OCI-LY3 (cell line): ENCODE data around the gene LRRC4C.
"Not testable (repeated sequence)": the region's sequence is repeated elsewhere in the genome, so short reads cannot be mapped to it uniquely, and the experiment has no call there.

ENCODE experiments used
- H2AFZ ChIP-seq: fragments of 200-600, 300-600 bp; shearing (Covaris generic); 2 replicates; pipeline ENCODE4 v1.6.0; 2014; ENCODE audit warnings: antibody characterized with exemption, low read depth, low read length
- H3K27ac ChIP-seq: fragments of 200-600, 300-600 bp; sonication (generic); 2 replicates; pipeline ENCODE4 v1.5.1; 2014; ENCODE audit warnings: mild to moderate bottlenecking, low read length, moderate library complexity, mixed read lengths
- H3K27me3 ChIP-seq: fragments of 200-600, 300-600 bp; sonication (generic); 2 replicates; pipeline ENCODE4 v1.6.1; 2014; ENCODE audit warnings: low read depth, low read length, mixed read lengths
- H3K36me3 ChIP-seq: fragments of 200-600, 300-600 bp; sonication (generic); replicated peaks from 2 replicates; pipeline ENCODE3; 2014; ENCODE audit warnings: low read depth, low read length, mixed read lengths
- H3K4me1 ChIP-seq: fragments of 300-600, 200-600 bp; sonication (generic); 2 replicates; pipeline ENCODE4 v1.6.1; 2014; ENCODE audit warnings: low read length, mixed read lengths
- H3K4me2 ChIP-seq: fragments of 200-600, 300-600 bp; sonication (generic); 2 replicates; pipeline ENCODE4 v1.6.1; 2014; ENCODE audit warnings: low read length, mixed read lengths
- H3K4me3 ChIP-seq: fragments of 300-600, 200-600 bp; sonication (generic); 2 replicates; pipeline ENCODE4 v1.5.1; 2014; ENCODE audit warnings: antibody characterized with exemption, mild to moderate bottlenecking, low read length, moderate library complexity
- H3K79me2 ChIP-seq: fragments of 300-600, 200-600 bp; shearing (Covaris generic); 2 replicates; pipeline ENCODE4 v1.6.1; 2014; ENCODE audit warnings: mild to moderate bottlenecking, low read length, mixed read lengths
- H3K9ac ChIP-seq: fragments of 300-600, 200-600 bp; shearing (Covaris generic); 2 replicates; pipeline ENCODE4 v1.6.0; 2014; ENCODE audit warnings: mild to moderate bottlenecking, low read length, moderate library complexity
- H3K9me3 ChIP-seq: fragments of 200-600, 300-600 bp; shearing (Covaris generic); 2 replicates; pipeline ENCODE4 v1.6.1; 2014; ENCODE audit warnings: low read length, mixed read lengths; ENCODE audit not compliant: insufficient read depth
- H4K20me1 ChIP-seq: fragments of 200-600, 300-600 bp; sonication (generic); 2 replicates; pipeline ENCODE4 v1.6.1; 2016; ENCODE audit warnings: low read length, mixed read lengths; ENCODE audit not compliant: insufficient read depth
- EZH2phosphoT487 ChIP-seq: fragments of 200-600 bp; shearing (Covaris generic); IDR thresholded peaks from 2 replicates; pipeline ENCODE4 v1.6.1; 2018; ENCODE audit warnings: antibody characterized with exemption, mixed run types, low read depth
- TF ChIP-seq, protein P1 (sequence below): fragments of 200-600, 300-600 bp; sonication (generic); IDR thresholded peaks from 2 replicates; pipeline ENCODE4 v1.5.1; 2014; ENCODE audit warnings: antibody characterized with exemption, low read length, low read depth

Gene LRRC4C

DNA sequence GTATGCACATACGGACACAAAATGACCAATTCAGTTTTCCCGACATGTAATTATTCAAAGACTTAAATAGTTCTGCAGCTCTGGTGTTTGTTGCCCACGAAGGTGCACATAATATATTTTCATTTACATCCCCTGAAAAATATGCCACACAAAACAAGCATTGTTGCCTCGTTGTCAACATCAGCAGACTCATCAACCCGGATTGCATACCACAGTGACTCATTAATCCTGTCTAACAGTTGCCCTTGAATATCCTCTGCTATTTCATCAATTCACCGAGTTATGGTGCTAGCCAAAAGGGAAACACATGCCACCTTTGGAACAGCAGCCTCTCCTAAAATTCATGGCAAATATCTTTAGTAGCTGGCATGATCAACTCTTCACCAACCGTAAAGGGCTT, 582.2 kb downstream of the LRRC4C start:
- H3K27me3 ChIP-seq = no peaks in the 10 kb centered on the region
- H4K20me1 ChIP-seq = no peaks in the 10 kb centered on the region
- TF ChIP-seq, protein P1, sequence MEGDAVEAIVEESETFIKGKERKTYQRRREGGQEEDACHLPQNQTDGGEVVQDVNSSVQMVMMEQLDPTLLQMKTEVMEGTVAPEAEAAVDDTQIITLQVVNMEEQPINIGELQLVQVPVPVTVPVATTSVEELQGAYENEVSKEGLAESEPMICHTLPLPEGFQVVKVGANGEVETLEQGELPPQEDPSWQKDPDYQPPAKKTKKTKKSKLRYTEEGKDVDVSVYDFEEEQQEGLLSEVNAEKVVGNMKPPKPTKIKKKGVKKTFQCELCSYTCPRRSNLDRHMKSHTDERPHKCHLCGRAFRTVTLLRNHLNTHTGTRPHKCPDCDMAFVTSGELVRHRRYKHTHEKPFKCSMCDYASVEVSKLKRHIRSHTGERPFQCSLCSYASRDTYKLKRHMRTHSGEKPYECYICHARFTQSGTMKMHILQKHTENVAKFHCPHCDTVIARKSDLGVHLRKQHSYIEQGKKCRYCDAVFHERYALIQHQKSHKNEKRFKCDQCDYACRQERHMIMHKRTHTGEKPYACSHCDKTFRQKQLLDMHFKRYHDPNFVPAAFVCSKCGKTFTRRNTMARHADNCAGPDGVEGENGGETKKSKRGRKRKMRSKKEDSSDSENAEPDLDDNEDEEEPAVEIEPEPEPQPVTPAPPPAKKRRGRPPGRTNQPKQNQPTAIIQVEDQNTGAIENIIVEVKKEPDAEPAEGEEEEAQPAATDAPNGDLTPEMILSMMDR = no peak
- no peak for TF ChIP-seq EZH2phosphoT487
- H3K36me3 ChIP-seq = no peaks in the 10 kb centered on the region
- no peaks in the 10 kb centered on the region for H3K4me1 ChIP-seq
- no peaks in the 10 kb centered on the region for H3K79me2 ChIP-seq
- no peak overlapping the region for H3K9ac ChIP-seq
- no peak overlapping the region for H3K4me2 ChIP-seq
- H3K27ac ChIP-seq = no peak overlapping the region
- H3K4me3 ChIP-seq = no peak overlapping the region
- H3K9me3 ChIP-seq = no peaks in the 10 kb centered on the region
- H2AFZ ChIP-seq = no peak overlapping the region

DNA sequence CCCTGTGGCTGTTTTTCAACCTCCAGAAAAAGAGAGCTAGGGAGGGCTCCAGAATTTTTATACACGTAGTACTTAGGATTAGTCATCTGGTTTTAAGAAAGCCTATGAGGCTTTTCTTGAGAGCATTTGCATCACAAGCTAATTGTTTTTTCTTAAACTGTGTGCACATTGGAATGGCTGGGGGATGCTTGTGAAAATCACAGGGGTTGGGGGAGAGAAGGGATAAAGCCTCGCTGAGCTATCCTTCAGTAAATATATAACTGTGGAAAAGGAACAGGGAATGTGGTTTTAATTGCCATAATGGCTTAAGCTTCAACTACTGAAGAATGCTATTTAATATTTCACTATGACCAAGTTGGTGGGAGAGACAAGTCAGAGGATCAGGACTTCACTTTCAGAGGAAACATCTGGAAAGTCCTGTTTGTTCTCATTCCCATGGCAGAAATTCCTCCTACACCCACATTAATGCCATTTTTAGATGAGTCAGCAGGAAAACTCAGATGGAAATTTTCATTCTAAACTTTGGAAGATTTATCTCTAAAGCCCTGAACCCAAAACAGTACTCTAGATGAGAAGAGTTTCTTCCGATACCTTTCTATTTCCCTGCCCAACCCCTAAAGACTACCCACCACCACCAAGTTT, 591.3 kb downstream of the LRRC4C start:
- Histone ChIP-seq H2AFZ (no peak overlapping the region), H3K4me1 (no peaks in the 10 kb centered on the region), H3K9ac (no peak overlapping the region), H3K9me3 (no peaks in the 10 kb centered on the region), H3K27me3 (no peaks in the 10 kb centered on the region), H3K36me3 (no peaks in the 10 kb centered on the region), H3K27ac (no peak overlapping the region), H3K4me3 (no peak overlapping the region), H3K4me2 (no peak overlapping the region), H3K79me2 (no peaks in the 10 kb centered on the region), H4K20me1 (no peaks in the 10 kb centered on the region)
- TF ChIP-seq EZH2phosphoT487 = no peak
- TF ChIP-seq, protein P1 = no peak

DNA sequence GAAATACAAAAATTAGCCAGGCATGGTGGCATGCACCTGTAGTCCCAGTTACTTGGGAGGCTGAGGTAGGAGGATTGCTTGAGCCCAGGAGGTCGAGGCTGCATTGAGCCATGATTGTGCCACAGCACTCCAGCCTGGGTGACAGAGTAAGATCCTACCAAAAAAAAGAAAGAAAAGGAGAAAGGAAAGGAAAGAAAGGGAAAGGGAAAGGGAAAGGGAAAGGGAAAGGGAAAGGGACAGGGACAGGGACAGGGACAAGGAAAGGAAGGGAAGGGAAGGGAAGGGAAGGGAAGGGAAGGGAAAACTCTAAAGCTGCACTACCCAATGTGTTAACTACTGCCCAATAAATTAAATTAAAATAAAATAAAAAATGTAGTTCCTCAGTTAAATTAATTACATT, 601.7 kb downstream of the LRRC4C start:
- not testable (repeated sequence) for H3K4me2 ChIP-seq, H3K4me3 ChIP-seq

GRCh38 chr11:40842750-40843339, 616.6 kb downstream of the LRRC4C start:
- Histone ChIP-seq H3K4me2 (no peak overlapping the region), H3K9me3 (no peaks in the 10 kb centered on the region), H3K36me3 (no peaks in the 10 kb centered on the region), H3K27me3 (no peaks in the 10 kb centered on the region), H3K79me2 (no peaks in the 10 kb centered on the region), H2AFZ (no peak overlapping the region), H3K4me3 (no peak overlapping the region), H3K9ac (no peak overlapping the region), H3K4me1 (no peaks in the 10 kb centered on the region), H4K20me1 (no peaks in the 10 kb centered on the region), H3K27ac (no peak overlapping the region)
- TF ChIP-seq, protein P1 = no peak
- TF ChIP-seq EZH2phosphoT487 = no peak

More for the DNA sequence above, 601.7 kb downstream of the LRRC4C start:
- not testable (repeated sequence) for H3K9me3 ChIP-seq, H3K27ac ChIP-seq, H3K4me1 ChIP-seq, H3K79me2 ChIP-seq, H2AFZ ChIP-seq, H3K27me3 ChIP-seq, H3K36me3 ChIP-seq, H3K9ac ChIP-seq, H4K20me1 ChIP-seq
